ENCODE measurements around the gene ASB1. TPM values are rescaled to one million over a fixed set of nuclear protein-coding genes. Genes with fewer than 3 reads are reported as not detected.

The ASB1 gene
- total RNA-seq, 1 experiment from 2014 or later: 46.0 TPM

GRCh38 chr2:238388794-238389193, 37.9 kb upstream of the ASB1 start:
- Mint-ChIP-seq H3K27me3 (ENCODE audit: low read depth) (no peaks in the 10 kb centered on the region; the same call in 1 of the 2 replicates), H3K9me3 (peaks cover 2% of the 10 kb centered on the region in 2 experiments; a peak in 2 of 5 replicates), H3K27ac (no peak overlapping the region), H3K4me1 (no peaks in the 10 kb centered on the region), H3K36me3 (ENCODE audit: insufficient read depth in 1 of 3, low read depth in 3 of 3) (peaks cover 4% of the 10 kb centered on the region in 3 experiments; a peak in 5 of 7 replicates), H3K4me3 (no peak overlapping the region)
- no peak overlapping the region for H2AK5ac ChIP-seq (ENCODE audit: insufficient read length, low read length)
- H3K4ac ChIP-seq (ENCODE audit: low read depth, low read length): no peak overlapping the region
- H2AFZ ChIP-seq (ENCODE audit: low read length): no peak overlapping the region
- H3T11ph ChIP-seq (ENCODE audit: low read length): no peak overlapping the region
- no peak overlapping the region for H3K9ac ChIP-seq (ENCODE audit: extremely low read depth, insufficient read length, low read length)
- no peak overlapping the region for H2BK15ac ChIP-seq (ENCODE audit: low read depth, low read length)
- no peak overlapping the region for H3K27ac ChIP-seq (ENCODE audit: insufficient read length, low read depth, low read length)
- no peak overlapping the region for H3K18ac ChIP-seq (ENCODE audit: insufficient read length, low read depth, low read length)
- no peak overlapping the region for H2BK20ac ChIP-seq (ENCODE audit: low read depth, low read length, poor library complexity, severe bottlenecking)
- no peaks in the 10 kb centered on the region for H4K20me1 ChIP-seq (ENCODE audit: control insufficient read depth, insufficient read depth, insufficient read length)
- no peak overlapping the region for H4K91ac ChIP-seq (ENCODE audit: insufficient read length, low read depth, low read length)
- no peaks in the 10 kb centered on the region for H3K9me3 ChIP-seq (ENCODE audit: control insufficient read depth, low read depth, low read length)
- H2BK12ac ChIP-seq (ENCODE audit: insufficient read length, low read depth, low read length): no peak overlapping the region
- no peak overlapping the region for H2BK5ac ChIP-seq (ENCODE audit: insufficient read length, low read length)
- no CpG with 5 or more reads among the region's 8 CpGs for WGBS (ENCODE audit: extremely low coverage, insufficient read length, low lambda C conversion rate)
- H3K4me2 ChIP-seq (ENCODE audit: insufficient read depth, insufficient read length, low read length): no peak overlapping the region
- H3K23ac ChIP-seq (ENCODE audit: insufficient read length, low read depth, low read length): no peak overlapping the region
- no peak overlapping the region for H3K56ac ChIP-seq (ENCODE audit: insufficient read length, low read depth, low read length)
- H3K79me2 ChIP-seq (ENCODE audit: insufficient read depth, low read length): no peaks in the 10 kb centered on the region
- H3K27me3 ChIP-seq (ENCODE audit: insufficient read depth, low read length): no peaks in the 10 kb centered on the region
- no peak overlapping the region for H4K8ac ChIP-seq (replicated peaks; ENCODE audit: insufficient read length, low read depth, low read length)
- no peak overlapping the region for H4K5ac ChIP-seq (ENCODE audit: insufficient read length, low read depth, low read length)
- no peak overlapping the region for H3K14ac ChIP-seq (ENCODE audit: insufficient read depth, low read length)
- TF ChIP-seq CTCF (conservative IDR thresholded peaks at IDR 0.05): no peak
- H2BK120ac ChIP-seq (ENCODE audit: low read depth, low read length, poor library complexity, severe bottlenecking): no peak overlapping the region
- DNase-seq: no peak
- no peaks in the 10 kb centered on the region for H3K23me2 ChIP-seq (ENCODE audit: insufficient read length, low read depth, low read length, poor library complexity, severe bottlenecking)
- H3K4me1 ChIP-seq (ENCODE audit: insufficient read depth, low read length): no peaks in the 10 kb centered on the region
- H3K79me1 ChIP-seq (ENCODE audit: insufficient read depth, low read depth, low read length, poor library complexity, severe bottlenecking): no peaks in the 10 kb centered on the region
